A549 (cell line): Measurements from ENCODE around the gene CYP24A1. TPM values are rescaled to one million over a fixed set of nuclear protein-coding genes. Genes with fewer than 3 reads are reported as not detected.

Source experiments
- ATOH8 ChIP-seq: fragments of 250-450 bp; sonication (Bioruptor Pico); IDR thresholded peaks from 2 replicates; pipeline ENCODE4 v1.5.0; 2020; ENCODE audit warnings: low read depth, mild to moderate bottlenecking, moderate library complexity
- BCL3 ChIP-seq: fragments of >200 bp; sonication (Bioruptor Twin); formaldehyde crosslinking; IDR thresholded peaks from 3 replicates; pipeline ENCODE4 v1.6.1; 2016
- CEBPB ChIP-seq, 2 experiments: fragments of >200 bp in 1 of 2; sonication (Bioruptor Twin) in 1 of 2; formaldehyde crosslinking in 1 of 2; IDR thresholded peaks; 2 replicates each; pipeline ENCODE4 v1.6.1; 2012 to 2016
- CHD2 ChIP-seq: fragments of 150-350 bp; IDR thresholded peaks from 2 replicates; pipeline ENCODE4 v1.6.1; 2014; ENCODE audit warnings: low read length; ENCODE audit not compliant: partially characterized antibody
- EP300 ChIP-seq, 2 experiments: fragments of >200 bp; sonication (Bioruptor Twin); formaldehyde crosslinking; IDR thresholded peaks; 2 replicates in 1 of 2; 3 replicates in 1 of 2; pipeline ENCODE4 v1.6.1; 2016 to 2017
- FOXS1 ChIP-seq: fragments of 250-450 bp; sonication (Bioruptor Pico); IDR thresholded peaks from 2 replicates; pipeline ENCODE4 v1.5.0; 2020; ENCODE audit warnings: mild to moderate bottlenecking, moderate library complexity
- HOXA7 ChIP-seq: fragments of 250-450 bp; sonication (Bioruptor Pico); IDR thresholded peaks from 2 replicates; pipeline ENCODE4 v1.5.0; 2020; ENCODE audit warnings: mild to moderate bottlenecking, moderate library complexity
- HOXB5 ChIP-seq: fragments of 250-450 bp; sonication (Bioruptor Pico); IDR thresholded peaks from 2 replicates; pipeline ENCODE4 v1.5.0; 2020; ENCODE audit warnings: mild to moderate bottlenecking, moderate library complexity
- JUNB ChIP-seq: fragments of >200 bp; sonication (Bioruptor Twin); formaldehyde crosslinking; IDR thresholded peaks from 2 replicates; pipeline ENCODE4 v1.6.1; 2016
- KDM5A ChIP-seq: fragments of 200-600 bp; sonication (generic); IDR thresholded peaks from 2 replicates; pipeline ENCODE4 v1.6.1; 2016; ENCODE audit warnings: antibody characterized with exemption, mild to moderate bottlenecking
- MAX ChIP-seq: IDR thresholded peaks from 2 replicates; pipeline ENCODE4 v1.6.1; 2012
- MYC ChIP-seq: IDR thresholded peaks from 2 replicates; pipeline ENCODE4 v1.6.1; 2012; ENCODE audit warnings: mild to moderate bottlenecking, inconsistent platforms, low read length, improper control_type of control experiment, borderline replicate concordance
- NFE2L2 ChIP-seq: fragments of 150-350 bp; conservative IDR thresholded peaks from 2 replicates; pipeline ENCODE4 v1.6.1; 2014; ENCODE audit warnings: low read length
- PHF8 ChIP-seq: fragments of 200-600 bp; sonication (generic); IDR thresholded peaks from 2 replicates; pipeline ENCODE4 v1.6.1; 2016; ENCODE audit warnings: low read depth, mild to moderate bottlenecking, antibody characterized with exemption, moderate library complexity, borderline replicate concordance
- RAD21 ChIP-seq, 2 experiments: fragments of >200 bp in 1 of 2; sonication (Bioruptor Twin) in 1 of 2; formaldehyde crosslinking in 1 of 2; IDR thresholded peaks in 1 of 2; conservative IDR thresholded peaks in 1 of 2; 2 replicates in 1 of 2; 3 replicates in 1 of 2; pipeline ENCODE4 v1.6.1; 2012 to 2018; ENCODE audit warnings: inconsistent platforms in 1 of 2
- RARB ChIP-seq: fragments of 250-450 bp; sonication (Bioruptor Pico); IDR thresholded peaks from 2 replicates; pipeline ENCODE4 v1.8.0; 2021; ENCODE audit warnings: mild to moderate bottlenecking, moderate library complexity
- REST ChIP-seq: fragments of 200-600 bp; sonication (generic); IDR thresholded peaks from 2 replicates; pipeline ENCODE4 v1.6.1; 2016; ENCODE audit warnings: antibody characterized with exemption, mild to moderate bottlenecking, moderate library complexity
- RFX5 ChIP-seq: fragments of 450-650 bp; IDR thresholded peaks from 2 replicates; pipeline ENCODE4 v1.7.1; 2014; ENCODE audit warnings: antibody characterized with exemption, mild to moderate bottlenecking, moderate library complexity
- SMC3 ChIP-seq: fragments of >200 bp; sonication (Bioruptor Twin); formaldehyde crosslinking; IDR thresholded peaks from 3 replicates; pipeline ENCODE4 v1.6.1; 2018; ENCODE audit warnings: inconsistent platforms
- TFCP2L1 ChIP-seq: fragments of 250-450 bp; sonication (Bioruptor Pico); IDR thresholded peaks from 2 replicates; pipeline ENCODE4 v1.5.0; 2021; ENCODE audit warnings: mild to moderate bottlenecking
- ZNF302 ChIP-seq: fragments of 250-450 bp; sonication (Bioruptor Pico); IDR thresholded peaks from 2 replicates; pipeline ENCODE4 v1.9.0; 2021; ENCODE audit warnings: inconsistent platforms, mild to moderate bottlenecking, moderate library complexity
- ZSCAN20 ChIP-seq: fragments of 250-450 bp; sonication (Bioruptor Pico); IDR thresholded peaks from 2 replicates; pipeline ENCODE4 v1.8.0; 2022; ENCODE audit warnings: mild to moderate bottlenecking, moderate library complexity
- polyA plus RNA-seq, 4 experiments: library from polyadenylated mRNA; depleted of rRNA in 3 of 4; stranded (reverse); fragments of >200 nt; fragmentation: RNase III in 1 of 4; extraction: RNeasy Plus Mini Kit Qiagen cat#74134 plus additional on column Dnase treatment in 1 of 4; gene quantifications; 2 replicates in 3 of 4; 3 replicates in 1 of 4; pipeline ENCODE4 v1.2.3, GENCODE V29; 2011 to 2017

The CYP24A1 gene
- polyA plus RNA-seq, 2 of the 4 experiments (the other 2 are of a cell fraction), result 722 to 1,617 TPM

- TF ChIP-seq SMC3, result peak; percentile 53
- peak; percentile 85; the same call in 1 of the 2 replicates for TF ChIP-seq ATOH8 (CRISPR knock-in tag)
- peak; percentile 72; the same call in 1 of the 2 replicates for TF ChIP-seq TFCP2L1 (CRISPR knock-in tag)
- peak; percentile 69; the same call in 1 of the 2 replicates for TF ChIP-seq ZSCAN20 (CRISPR knock-in tag)
- TF ChIP-seq EP300 (IDR thresholded peaks at IDR 0.05), result peak; percentile 100
- TF ChIP-seq MAX, result peak; percentile 95
- peak; percentile 43 for TF ChIP-seq MYC
- TF ChIP-seq KDM5A, result no peak
- peak; percentile 90 to 96 for TF ChIP-seq CEBPB (IDR thresholded peaks at IDR 0.05)
- no peak for TF ChIP-seq PHF8
- 0 out of 2 replicates have a peak, but pooled peaks have one; percentile 92 for TF ChIP-seq HOXA7 (CRISPR knock-in tag)
- no peak for TF ChIP-seq REST
- TF ChIP-seq CHD2, result peak; percentile 67
- TF ChIP-seq JUNB, result peak; percentile 99
- TF ChIP-seq RFX5, result no peak
- TF ChIP-seq RAD21 (conservative IDR thresholded peaks at IDR 0.05 in 1 of 2, IDR thresholded peaks at IDR 0.05 in 1 of 2), result peak; percentile 44 to 60
- peak; percentile 94 for TF ChIP-seq FOXS1 (CRISPR knock-in tag)
- TF ChIP-seq HOXB5 (CRISPR knock-in tag), result peak; percentile 93
- peak; percentile 12; the same call in 1 of the 2 replicates for TF ChIP-seq ZNF302 (CRISPR knock-in tag)
- peak; percentile 96; the same call in 2 of the 3 replicates for TF ChIP-seq BCL3
- TF ChIP-seq RARB (CRISPR knock-in tag), result peak; percentile 100
- peak; percentile 94 for TF ChIP-seq NFE2L2
Measured at GRCh38 chr20:54123587-54124180, 50.1 kb downstream of the CYP24A1 start (continued).
